Femur (tissue), 1 donor: ENCODE results near the gene MID1.

ENCODE experiments used
- DNase-seq: peaks from one replicate; pipeline ENCODE4 v3.0.0-alpha.2; 2017

The MID1 gene, protein sequence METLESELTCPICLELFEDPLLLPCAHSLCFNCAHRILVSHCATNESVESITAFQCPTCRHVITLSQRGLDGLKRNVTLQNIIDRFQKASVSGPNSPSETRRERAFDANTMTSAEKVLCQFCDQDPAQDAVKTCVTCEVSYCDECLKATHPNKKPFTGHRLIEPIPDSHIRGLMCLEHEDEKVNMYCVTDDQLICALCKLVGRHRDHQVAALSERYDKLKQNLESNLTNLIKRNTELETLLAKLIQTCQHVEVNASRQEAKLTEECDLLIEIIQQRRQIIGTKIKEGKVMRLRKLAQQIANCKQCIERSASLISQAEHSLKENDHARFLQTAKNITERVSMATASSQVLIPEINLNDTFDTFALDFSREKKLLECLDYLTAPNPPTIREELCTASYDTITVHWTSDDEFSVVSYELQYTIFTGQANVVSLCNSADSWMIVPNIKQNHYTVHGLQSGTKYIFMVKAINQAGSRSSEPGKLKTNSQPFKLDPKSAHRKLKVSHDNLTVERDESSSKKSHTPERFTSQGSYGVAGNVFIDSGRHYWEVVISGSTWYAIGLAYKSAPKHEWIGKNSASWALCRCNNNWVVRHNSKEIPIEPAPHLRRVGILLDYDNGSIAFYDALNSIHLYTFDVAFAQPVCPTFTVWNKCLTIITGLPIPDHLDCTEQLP

DNA sequence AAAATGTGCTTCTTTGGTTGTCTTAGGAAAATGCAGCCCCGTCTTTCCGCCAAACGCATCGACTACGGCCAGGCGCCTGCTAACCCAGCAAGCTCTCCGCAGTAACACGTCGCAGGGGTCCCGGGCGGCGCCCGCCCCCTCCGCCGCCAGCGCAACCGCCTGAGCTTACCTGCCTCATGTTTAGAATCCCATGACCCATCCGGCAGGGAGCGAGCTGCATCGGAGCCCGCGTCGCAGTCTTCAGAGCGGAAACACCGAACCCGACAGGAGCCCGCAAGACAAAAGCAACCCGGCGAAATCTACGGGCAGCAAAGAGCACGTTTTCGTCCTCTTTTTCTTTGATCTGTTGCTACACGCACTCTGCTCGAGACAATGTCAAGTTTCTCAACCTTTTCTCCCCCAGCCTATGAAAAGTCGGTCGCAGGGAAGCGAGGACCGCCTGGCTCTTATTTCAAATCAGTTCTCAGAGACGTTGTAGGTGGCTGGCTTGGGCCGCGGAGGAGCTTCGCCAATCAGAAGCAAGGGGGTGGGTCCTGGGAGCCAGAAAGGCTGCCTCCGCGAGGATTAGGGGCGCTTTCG, at the start of gene MID1:
TSS of gene MID1 (minus strand) at position 465 of the 579 bp plus-strand sequence. CDS start 53,038 bp downstream, outside the sequence.
- DNase-seq, result peak; percentile 89

DNA sequence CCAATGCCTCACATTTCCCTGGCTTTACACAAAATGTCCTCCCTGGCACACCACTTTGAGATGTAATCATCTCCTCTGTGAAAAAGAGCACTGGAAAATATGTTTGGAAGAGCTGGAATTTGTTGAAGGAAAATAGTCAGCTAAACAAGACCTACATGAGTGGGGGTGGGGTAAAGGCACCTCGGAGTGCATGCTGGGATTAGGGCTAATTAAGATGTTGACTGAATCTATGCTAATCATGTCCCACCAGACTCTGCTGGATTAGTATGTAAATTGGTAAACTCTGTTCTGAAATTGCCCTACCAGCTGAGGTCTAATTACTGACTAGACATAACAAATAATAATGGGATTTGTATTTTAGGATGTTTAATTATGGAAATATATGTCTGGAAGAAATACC, 46.8 kb upstream of the MID1 start:
- no peak for DNase-seq

DNA sequence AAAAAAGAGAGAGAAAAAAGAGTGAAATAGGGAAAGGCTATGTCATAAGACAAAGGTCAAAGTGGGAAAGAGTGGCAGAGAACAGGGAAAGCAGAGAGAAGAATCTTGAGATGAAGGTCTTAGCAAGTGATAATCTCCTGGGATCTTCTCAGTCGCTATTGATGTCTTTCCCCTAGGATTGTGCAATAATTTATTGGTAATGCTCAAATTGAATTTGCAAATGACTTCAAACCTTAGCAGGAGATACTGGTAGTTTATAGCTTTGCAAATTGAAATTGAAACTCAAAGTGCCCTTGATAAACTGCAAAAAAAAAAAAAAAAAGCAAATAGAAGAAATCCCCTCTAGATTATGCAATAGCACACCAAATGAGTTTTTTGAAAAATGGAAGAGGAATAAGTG, 45.7 kb upstream of the MID1 start:
- no peak for DNase-seq

DNA sequence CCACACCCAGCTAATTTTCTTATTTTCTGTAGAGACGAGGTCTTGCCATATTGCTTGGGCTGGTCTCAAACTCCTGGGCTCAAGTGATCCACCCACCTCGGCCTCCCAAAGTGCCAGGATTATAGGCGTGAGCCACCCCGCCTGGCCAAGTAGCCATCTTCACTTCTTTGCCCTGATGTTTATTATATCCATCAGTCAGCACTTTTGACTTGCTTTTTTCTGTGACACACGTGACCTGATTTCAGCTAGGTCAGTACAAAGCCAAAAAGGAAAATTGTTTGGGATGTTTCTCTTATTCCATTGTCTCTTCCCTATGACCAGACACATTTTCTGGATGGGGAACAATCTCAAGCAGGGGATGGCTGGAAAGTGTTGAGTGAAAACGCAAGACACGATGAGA, 45.3 kb upstream of the MID1 start:
- no peak for DNase-seq

DNA sequence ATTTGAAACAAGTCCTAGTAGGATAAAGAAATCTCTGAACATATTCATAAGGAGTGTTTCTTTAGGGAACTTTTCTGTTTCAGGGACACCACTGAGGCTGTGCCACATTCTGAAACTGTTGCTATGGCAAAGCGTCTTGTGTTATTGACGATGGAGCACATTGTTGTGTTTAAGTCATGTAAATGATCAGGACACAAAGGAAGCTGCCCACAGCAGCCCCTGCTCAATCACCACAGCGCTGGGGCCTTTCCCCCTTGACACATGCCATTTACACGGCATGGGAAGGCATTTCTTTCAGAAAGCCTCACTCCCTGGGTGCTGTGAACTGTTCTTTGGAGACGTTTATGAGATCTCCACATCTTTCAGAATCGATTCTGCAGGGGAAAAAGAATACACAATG, 39.8 kb upstream of the MID1 start:
- no peak for DNase-seq

DNA sequence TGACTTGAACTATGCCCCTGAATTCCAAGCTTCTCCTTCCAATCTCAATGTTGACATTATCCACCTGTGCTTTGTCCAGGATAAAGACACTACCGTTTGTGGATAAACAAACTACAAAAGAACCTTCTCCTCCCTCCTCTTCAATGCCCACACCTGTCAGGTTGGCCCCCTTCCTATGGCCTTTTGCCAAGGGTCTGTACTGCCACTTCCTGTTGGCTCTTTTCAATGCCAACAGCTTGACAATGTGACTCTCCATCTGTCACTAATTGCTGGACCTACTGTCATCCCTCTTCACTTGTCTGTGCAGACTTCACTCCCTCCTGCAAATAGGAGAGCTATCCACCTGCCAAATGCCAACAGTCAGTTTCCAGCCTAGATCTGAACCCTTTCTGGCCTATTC, 35.8 kb upstream of the MID1 start:
- DNase-seq, result no peak

DNA sequence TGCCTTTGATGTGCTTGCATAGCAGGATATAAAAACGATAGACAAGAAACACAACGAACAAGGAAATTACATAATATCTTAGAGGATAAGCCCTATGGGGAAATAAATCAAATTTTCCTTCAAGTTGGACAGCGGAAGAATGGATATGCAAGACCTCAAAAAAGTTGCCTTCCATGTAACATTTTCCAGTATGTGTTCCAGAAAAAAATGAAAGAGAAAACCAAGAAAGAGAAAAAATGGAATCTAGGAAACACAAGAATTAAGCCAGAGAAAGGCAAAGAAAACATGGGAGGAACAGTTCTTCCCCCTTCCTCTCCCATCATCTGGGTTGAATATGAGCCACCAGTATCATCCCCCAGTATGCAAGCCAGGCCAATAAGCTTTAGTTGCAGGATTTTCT, 34.6 kb upstream of the MID1 start:
- no peak for DNase-seq

DNA sequence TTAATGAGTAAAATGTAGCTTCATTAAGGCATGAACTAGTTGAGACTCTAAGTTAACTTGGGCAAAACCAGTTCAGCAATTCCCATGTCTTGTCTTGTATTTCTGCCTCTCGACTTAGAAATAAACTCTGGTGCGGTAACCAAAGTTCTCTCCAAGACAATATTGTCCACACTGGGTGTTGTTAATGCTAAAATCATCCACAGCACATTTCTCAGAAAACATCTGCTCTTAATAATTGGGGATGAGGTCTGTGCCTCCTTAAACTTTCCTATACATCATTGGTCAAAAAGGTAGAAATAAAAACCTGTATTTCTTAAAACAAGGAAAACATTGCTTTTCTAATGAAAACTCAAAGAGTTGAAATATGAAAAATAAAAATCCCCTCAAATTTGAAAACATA, 32.9 kb upstream of the MID1 start:
- DNase-seq, result no peak

DNA sequence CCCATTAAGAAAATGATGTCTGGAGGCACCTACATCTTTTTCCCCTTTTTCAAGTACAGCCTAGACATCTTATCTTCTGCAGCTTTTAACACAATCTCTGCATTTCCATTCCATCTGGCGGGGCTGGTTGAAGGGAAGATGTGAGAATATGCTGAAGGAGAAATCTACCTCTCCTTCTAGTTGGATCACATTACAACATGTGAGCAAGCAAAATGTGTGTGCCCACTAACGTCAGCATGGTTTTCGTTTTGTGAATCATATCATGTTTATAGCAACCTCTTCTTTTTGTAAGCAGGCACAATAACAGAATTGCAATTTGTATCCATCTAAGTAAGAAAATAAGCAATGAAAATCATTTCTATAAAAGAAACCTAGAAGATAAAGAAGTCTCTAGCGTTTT, 28.9 kb upstream of the MID1 start:
- DNase-seq, result no peak

DNA sequence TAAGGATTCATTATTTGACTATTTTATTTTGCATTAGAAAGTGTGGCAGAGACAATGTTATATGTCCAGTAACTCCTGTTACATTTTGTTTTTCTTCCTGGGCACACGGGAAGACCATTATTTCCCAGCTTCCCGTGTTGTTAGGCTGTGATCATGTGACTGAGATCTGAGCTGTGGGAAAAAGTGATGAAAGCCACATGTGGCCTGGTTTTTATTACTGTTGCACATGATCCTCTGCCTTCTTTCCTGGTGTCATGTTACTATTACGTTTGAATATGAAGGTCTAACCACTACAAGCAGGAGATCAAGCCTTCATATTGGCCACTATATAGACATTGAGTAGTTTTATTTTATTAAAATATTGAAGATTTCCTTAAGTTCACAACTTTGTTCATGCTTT, 28.2 kb upstream of the MID1 start:
- DNase-seq, result no peak

DNA sequence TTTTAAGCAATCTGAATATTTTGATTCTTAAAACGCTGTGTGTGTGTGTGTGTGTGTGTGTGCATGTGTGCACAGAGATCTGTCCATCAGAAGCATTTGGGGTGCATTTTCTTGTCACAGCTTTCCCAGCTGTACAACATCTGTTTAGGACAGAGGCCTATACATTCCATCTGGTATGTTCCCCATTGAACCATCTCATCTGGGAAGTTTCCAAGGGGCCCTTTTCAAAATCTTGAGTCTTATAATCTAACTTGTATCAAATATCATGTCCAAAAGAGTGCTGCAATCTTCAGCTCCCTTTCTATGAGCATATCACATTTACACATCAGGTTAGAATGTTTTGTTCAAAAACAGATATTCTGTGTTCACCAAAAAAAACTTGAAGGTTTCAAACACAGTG, 16.5 kb upstream of the MID1 start:
- no peak for DNase-seq

DNA sequence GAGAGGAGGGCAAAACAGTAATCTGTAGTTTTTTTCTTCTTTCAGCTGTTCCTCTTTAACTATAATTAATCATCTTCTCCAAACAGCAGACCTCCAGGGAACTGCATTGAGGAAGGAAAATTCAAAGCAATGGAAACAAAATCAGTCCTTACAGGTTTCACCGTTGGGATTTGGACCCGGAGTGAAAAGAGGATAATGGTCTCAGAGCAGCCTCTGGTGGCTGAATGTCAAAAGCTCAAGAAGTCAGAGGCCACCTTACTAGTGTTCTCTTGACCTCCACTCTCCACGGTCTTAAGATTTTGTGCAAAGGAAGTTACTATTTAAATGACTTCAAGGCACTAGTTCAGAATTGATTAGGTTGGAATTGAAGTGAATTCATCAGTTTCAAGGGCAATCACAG, 16.0 kb upstream of the MID1 start:
- no peak for DNase-seq

DNA sequence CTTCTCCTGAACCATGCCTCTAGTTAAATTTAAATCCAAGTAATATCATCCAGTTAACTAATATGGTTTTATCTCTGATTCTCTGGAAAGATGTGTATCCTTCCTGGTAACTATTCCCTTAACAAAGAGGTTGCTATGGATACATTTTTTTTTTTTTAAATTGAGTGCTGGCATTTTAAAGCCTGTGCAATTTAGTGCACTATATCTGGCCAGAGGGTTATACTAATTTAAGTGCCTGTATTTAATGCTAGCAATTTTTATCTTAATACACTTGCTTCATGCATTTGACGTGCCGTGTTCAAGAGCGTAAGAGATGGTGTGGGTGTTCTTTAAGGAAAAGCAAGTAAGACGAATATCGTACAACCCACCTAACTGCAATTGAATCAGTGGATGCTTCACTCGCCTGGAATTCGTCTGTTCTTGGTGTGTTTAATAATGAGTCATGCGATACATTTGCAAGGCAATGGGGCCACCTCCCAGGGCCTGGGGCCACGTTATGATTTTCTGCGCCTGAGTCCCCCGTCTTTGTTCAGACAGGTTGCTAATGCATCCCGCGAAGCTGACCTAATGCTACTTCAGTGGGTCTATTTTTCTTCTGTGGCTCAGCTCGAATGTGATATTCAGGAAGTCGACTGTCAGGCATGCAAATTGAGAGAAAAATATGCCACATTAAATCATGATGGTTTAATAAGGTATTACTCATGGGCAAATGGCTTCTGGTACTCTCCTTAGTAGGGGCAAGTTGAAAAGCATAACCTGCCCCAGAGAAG, 14.2 kb upstream of the MID1 start:
- DNase-seq, result no peak

DNA sequence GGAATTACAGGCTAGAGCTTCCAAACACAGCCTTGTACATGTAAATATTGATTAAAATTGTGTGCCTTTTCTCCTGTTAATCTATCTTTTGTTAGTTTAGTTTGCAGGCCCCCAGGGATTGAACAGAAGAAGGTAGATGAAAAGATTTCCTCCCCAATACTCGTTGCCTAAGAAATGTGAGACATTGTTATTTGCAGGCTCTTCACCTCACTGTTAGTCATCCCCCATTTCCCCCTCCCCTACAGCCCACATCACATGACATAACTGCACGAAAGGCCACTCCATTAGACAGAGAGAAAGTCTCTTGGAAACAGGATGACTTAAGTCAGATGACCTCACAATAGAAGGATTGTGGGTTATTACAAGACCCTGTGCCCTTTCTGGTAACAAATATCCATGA, 13.3 kb upstream of the MID1 start:
- DNase-seq, result no peak

DNA sequence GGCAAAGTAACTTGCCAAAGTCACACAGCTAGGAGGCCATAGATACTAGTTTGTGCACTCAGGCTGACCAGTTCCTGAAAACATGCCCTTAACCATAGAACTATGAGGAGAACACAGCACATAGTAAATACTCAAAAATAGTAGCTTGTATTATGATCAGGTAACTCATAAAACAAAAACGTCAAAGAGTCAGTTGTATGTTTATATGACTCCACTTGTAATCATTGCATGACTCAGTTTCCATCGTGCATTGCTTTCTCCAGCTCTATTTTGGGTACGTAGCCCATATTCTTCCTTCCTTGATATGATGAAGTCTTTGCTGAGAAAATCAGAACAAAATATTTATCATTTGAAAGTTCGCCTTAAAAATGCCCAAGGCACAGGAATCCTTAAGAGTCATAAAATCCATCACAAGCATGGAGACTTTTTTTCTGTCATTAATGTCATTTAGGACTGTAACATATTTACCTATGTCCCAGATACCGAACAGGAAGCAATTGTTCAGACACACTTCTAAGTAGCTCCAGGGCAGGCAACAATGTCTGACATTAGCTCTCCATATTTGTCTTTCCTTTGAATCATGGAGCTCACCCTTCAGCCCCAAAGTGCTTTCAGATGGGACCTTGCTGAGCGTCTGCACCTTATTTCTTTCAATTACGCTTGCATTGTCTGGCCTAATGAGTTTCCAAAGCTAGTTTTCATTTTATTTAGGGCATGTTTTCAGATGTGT, 11.2 kb upstream of the MID1 start:
- no peak for DNase-seq

DNA sequence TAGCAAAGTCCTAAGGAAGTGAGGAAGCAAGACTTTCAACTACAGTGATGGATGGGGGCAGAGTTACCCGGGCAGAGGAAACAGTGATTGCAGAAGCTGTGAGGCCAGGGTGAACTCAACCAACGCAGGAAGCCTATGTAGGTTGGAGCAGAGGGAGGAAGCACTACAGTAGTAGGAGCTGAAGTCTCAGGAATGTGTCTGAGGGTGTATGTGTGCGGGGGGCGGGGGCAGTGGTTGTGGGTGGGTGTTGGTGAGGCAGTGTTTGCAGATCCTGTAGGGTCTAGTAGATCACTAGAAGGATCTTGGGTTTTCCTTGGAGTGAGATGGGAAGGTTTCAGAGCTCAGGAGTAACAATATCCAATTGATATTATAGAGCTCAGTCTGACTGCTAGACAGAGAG, 9.9 kb upstream of the MID1 start:
- no peak for DNase-seq

DNA sequence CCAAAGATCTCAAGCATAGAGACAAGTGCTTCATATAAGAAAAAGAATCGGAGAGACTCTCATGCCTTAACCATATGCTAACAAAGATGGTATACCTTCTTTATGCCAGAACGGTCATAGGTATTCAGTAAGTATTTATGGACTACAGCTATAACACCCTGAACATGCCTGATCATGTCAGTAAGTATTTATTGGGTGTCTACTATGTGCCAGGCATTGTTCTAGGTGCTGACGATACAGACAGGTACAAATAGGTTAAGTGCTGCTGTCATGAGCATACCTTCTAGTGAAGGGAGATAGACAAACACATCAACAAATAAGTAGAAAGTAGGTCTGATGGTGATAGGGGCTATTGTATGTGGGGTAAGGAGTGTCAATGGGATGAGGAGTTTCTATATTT, 9.5 kb upstream of the MID1 start:
- no peak for DNase-seq

DNA sequence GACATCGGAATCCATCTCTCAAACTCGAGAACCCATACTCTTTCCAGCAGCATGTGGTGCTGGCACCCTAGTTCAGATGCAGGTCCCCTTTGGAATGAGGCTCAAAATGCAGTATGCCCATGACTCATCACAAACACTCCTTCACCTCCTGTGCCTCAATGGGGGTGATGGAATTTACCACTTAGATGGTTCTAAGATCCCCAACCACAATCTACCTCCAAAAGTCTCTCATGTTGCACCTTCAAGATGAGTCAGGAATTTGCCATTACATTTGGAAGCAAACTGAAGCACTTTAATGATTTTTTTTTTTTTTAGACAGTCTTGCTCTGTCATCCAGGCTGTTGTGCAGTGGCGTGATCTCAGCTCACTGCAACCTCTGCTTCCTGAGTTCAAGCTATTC, 8.5 kb upstream of the MID1 start:
- no peak for DNase-seq

DNA sequence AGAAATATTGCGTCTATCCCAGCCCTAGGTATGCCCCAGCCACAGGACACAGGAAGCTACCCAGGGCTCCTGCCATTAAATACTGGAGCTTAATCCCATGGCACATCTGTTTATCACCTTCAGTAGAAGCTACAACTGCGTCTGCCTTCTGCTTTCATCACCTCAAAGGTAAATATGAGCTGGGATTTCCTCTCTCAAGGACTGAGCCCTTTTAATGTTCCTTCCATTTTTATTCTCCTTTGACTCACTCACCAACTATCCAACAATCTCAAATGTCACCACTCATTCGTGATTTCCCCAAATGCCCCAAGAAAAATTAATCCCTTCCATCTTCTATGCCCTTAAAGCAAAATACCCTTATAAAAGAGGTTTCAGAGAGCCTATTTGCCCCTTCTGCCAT, 1.8 kb upstream of the MID1 start:
- DNase-seq, result no peak

DNA sequence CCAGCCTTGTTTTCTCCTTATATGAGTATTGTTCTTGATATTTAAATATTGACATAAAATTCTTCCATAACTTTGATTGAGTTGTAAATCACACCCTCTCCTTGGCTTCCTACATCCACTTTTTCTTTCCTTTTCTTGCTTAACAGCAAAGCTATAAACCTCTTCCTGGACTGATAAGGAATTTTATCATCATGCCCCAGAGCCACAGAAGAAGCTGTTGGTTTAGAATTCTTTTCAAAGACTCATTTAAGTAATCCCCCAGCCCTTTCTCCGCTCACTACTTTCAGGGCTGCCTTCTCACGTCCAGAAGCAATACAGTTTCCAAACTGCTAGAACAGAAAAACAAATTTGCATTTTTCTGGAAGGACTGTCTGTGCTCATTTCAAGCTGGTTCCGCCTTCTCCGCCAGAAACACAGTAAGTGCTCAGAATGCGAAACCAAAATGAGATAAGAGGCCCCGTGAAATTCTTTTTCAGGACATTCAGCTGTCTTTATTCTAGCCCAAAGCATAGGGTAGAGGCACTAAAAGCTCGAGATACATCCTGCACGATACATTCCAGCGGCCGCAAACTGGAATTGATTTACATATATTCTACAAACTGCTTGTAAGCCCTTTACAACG, 849 bp downstream of the MID1 start:
- no peak for DNase-seq

DNA sequence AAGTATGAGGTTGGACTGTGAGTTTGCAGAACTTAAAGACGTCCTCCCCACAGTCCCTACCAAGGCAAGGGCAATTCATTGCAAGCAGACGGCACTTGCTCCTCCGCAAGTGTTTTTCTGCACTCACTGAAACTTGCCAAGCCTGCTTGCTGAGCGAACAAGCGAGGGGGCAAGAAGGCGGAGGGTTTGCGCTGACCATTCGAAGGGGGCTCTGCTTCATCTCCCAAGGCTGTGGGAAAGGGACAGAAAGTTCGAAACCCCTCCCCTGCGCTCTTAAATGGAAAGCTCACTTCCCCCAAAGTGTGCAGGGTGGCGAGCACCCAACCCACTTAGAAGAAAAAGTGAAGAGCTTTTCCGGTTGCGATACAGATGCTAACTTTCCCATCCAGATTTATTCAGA, 1.4 kb downstream of the MID1 start:
- DNase-seq, result peak; percentile 28

DNA sequence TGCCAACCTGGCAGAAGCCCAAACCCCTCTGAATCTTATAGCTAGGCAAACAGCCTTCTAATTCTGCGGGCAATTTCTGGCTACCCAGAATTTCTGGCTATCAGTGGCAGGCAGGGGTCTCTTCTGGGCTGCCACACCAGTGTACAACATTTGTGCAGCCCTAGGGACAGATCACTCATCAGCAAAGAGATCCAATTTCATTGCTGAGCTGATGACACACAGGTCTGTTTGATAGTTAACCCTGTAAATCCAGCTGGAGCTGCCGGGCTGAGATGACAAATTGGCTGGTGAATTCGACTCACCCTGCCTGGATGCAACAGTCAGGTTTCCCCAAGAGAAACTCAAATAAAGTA, 2.4 kb downstream of the MID1 start:
- no peak for DNase-seq
